HG02884 (cell line): Measurements from ENCODE around the gene METTL3.

Source experiments
- ATAC-seq: cut with Tn5 transposase; IDR thresholded peaks from one replicate; pipeline ENCODE4 v1.9.1; 2021; ENCODE audit warnings: mild to moderate bottlenecking, moderate library complexity; ENCODE audit not compliant: unreplicated experiment

The METTL3 gene

GRCh38 chr14:21527318-21527679 lies 16.2 kb upstream of the METTL3 start:
- ATAC-seq, result no peak

- ATAC-seq, result no peak
Measured at GRCh38 chr14:21526672-21527317, 15.7 kb upstream of the METTL3 start.

GRCh38 chr14:21525962-21526671 lies 15.0 kb upstream of the METTL3 start, which contains the start of gene SALL2:
TSS of gene SALL2 (minus strand) at chr14:21526346. CDS start at chr14:21526127, 219 bp downstream.
- no peak for ATAC-seq

- ATAC-seq, result no peak
Measured at GRCh38 chr14:21525571-21525961, 14.4 kb upstream of the METTL3 start.

- no peak for ATAC-seq
Measured at GRCh38 chr14:21524575-21525490, 13.7 kb upstream of the METTL3 start.

GRCh38 chr14:21523203-21523602 lies 12.1 kb upstream of the METTL3 start:
- no peak for ATAC-seq

- ATAC-seq, result no peak
Measured at GRCh38 chr14:21521501-21521900, 10.4 kb upstream of the METTL3 start.

GRCh38 chr14:21520767-21521166 lies 9.6 kb upstream of the METTL3 start:
- no peak for ATAC-seq

- no peak for ATAC-seq
Measured at GRCh38 chr14:21518725-21519124, 7.6 kb upstream of the METTL3 start.

- no peak for ATAC-seq
Measured at GRCh38 chr14:21514341-21514740, 3.2 kb upstream of the METTL3 start.

- no peak for ATAC-seq
Measured at GRCh38 chr14:21509432-21510143, 1.6 kb downstream of the METTL3 start.

GRCh38 chr14:21506557-21506956 lies 4.6 kb downstream of the METTL3 start:
- no peak for ATAC-seq

- ATAC-seq, result peak; percentile 85
Measured at GRCh38 chr14:21505012-21505553, 6.1 kb downstream of the METTL3 start.

- ATAC-seq, result no peak
Measured at GRCh38 chr14:21503376-21503775, 7.8 kb downstream of the METTL3 start.

GRCh38 chr14:21501568-21501967 lies 9.6 kb downstream of the METTL3 start:
- ATAC-seq, result no peak

- no peak for ATAC-seq
Measured at GRCh38 chr14:21498540-21499526, 12.3 kb downstream of the METTL3 start.

- no peak for ATAC-seq
Measured at GRCh38 chr14:21496453-21496852, 14.7 kb downstream of the METTL3 start.

- no peak for ATAC-seq
Measured at GRCh38 chr14:21494902-21495762, 16.0 kb downstream of the METTL3 start.
